HepG2 (cell line): ENCODE results near the gene WSB2. TPM values are rescaled to one million over a fixed set of nuclear protein-coding genes. Genes with fewer than 3 reads are reported as not detected.

Source experiments
- ARHGAP35 ChIP-seq: sonication (generic); formaldehyde crosslinking; IDR thresholded peaks from 2 replicates; pipeline ENCODE4 v1.9.0; 2022; ENCODE audit warnings: mild to moderate bottlenecking, inconsistent platforms, moderate library complexity, missing genetic modification reagents, borderline replicate concordance
- ATF1 ChIP-seq: IDR thresholded peaks from 2 replicates; pipeline ENCODE4 v1.6.1; 2016; ENCODE audit warnings: mild to moderate bottlenecking, control low read depth
- CTCF ChIP-seq: sonication (generic); formaldehyde crosslinking; IDR thresholded peaks from 2 replicates; pipeline ENCODE4 v1.5.0; 2020; ENCODE audit warnings: mild to moderate bottlenecking, missing genetic modification reagents, moderate library complexity
- HMG20A ChIP-seq: IDR thresholded peaks from 2 replicates; pipeline ENCODE4 v1.6.1; 2016; ENCODE audit warnings: borderline replicate concordance
- NR2F1 ChIP-seq, 2 experiments: fragments of 450-650 bp in 1 of 2; formaldehyde crosslinking in 1 of 2; IDR thresholded peaks; 2 replicates each; pipeline versions ENCODE4 v1.5.0 to v1.6.1; 2016 to 2020; ENCODE audit warnings: mild to moderate bottlenecking in 1 of 2, missing compliant biosample characterization in 1 of 2, missing genetic modification reagents in 1 of 2, moderate library complexity in 1 of 2
- PHF20 ChIP-seq: sonication (generic); formaldehyde crosslinking; IDR thresholded peaks from 2 replicates; pipeline ENCODE4 v1.5.0; 2020; ENCODE audit warnings: mild to moderate bottlenecking, missing genetic modification reagents
- RBM39 ChIP-seq: fragments of 200-400 bp; formaldehyde crosslinking; IDR thresholded peaks from one replicate; pipeline ENCODE4 v1.6.1; 2018; ENCODE audit warnings: antibody characterized with exemption, mild to moderate bottlenecking, low read depth, low read length; ENCODE audit not compliant: poor library complexity, severe bottlenecking
- RERE ChIP-seq: IDR thresholded peaks from 2 replicates; pipeline ENCODE4 v1.6.1; 2016; ENCODE audit warnings: low read depth, missing genetic modification reagents, missing compliant biosample characterization
- STAG1 ChIP-seq: sonication (generic); formaldehyde crosslinking; IDR thresholded peaks from 2 replicates; pipeline ENCODE4 v1.4.0; 2020; ENCODE audit warnings: missing genetic modification reagents
- ZFP37 ChIP-seq: sonication (generic); formaldehyde crosslinking; IDR thresholded peaks from 2 replicates; pipeline ENCODE4 v1.4.0; 2020; ENCODE audit warnings: missing genetic modification reagents, borderline replicate concordance
- ZFYVE20 ChIP-seq: sonication (generic); formaldehyde crosslinking; IDR thresholded peaks from 2 replicates; pipeline ENCODE4 v1.8.0; 2023; ENCODE audit warnings: low read depth, mild to moderate bottlenecking, moderate library complexity, missing genetic modification reagents, borderline replicate concordance
- ZIK1 ChIP-seq: sonication (generic); formaldehyde crosslinking; IDR thresholded peaks from 2 replicates; pipeline ENCODE4 v1.5.0; 2020; ENCODE audit warnings: mild to moderate bottlenecking, low read depth, missing genetic modification reagents, borderline replicate concordance
- ZNF34 ChIP-seq: sonication (generic); formaldehyde crosslinking; IDR thresholded peaks from 2 replicates; pipeline ENCODE4 v1.4.0; 2020; ENCODE audit warnings: mild to moderate bottlenecking, missing genetic modification reagents, borderline replicate concordance
- ZNF780A ChIP-seq: sonication (generic); formaldehyde crosslinking; IDR thresholded peaks from 2 replicates; pipeline ENCODE4 v1.8.0; 2022; ENCODE audit warnings: mild to moderate bottlenecking, missing genetic modification reagents, moderate library complexity
- ZNF788 ChIP-seq: sonication (generic); formaldehyde crosslinking; IDR thresholded peaks from 2 replicates; pipeline ENCODE4 v1.5.0; 2020; ENCODE audit warnings: mild to moderate bottlenecking, missing genetic modification reagents, borderline replicate concordance
- polyA plus RNA-seq, 8 experiments: library from polyadenylated mRNA; depleted of rRNA in 3 of 8; stranded (reverse) in 7 of 8; unstranded in 1 of 8; fragments of >200 nt; fragmentation: Illumina TruSeq in 4 of 8; extraction: Trizol in 4 of 8; gene quantifications; 2 replicates each; pipeline versions ENCODE4 v1.2.1 to v1.2.3, GENCODE V29; 2011 to 2016; ENCODE audit warnings: low read depth in 4 of 8, missing spikeins in 1 of 8, mixed read lengths in 1 of 8; ENCODE audit not compliant: insufficient read depth in 1 of 8
- total RNA-seq, 5 experiments: library from RNA; depleted of rRNA; stranded (reverse); fragments of >200 nt; fragmentation: Illumina TruSeq; extraction: Trizol; gene quantifications; 2 replicates each; pipeline ENCODE4 v1.2.3, GENCODE V29; 2016; ENCODE audit warnings: low read depth in 1 of 5
- TF ChIP-seq, protein P1 (sequence below): sonication (generic); formaldehyde crosslinking; IDR thresholded peaks from 2 replicates; pipeline ENCODE4 v1.4.0; 2020; ENCODE audit warnings: missing genetic modification reagents
- TF ChIP-seq, protein P2 (sequence below): sonication (generic); formaldehyde crosslinking; IDR thresholded peaks from 2 replicates; pipeline ENCODE4 v1.4.0; 2020; ENCODE audit warnings: missing genetic modification reagents

WSB2 gene
- total and polyA plus RNA-seq, 2 of the 13 experiments (the other 11 are each of a cell fraction or from before 2014, with no cell fraction given), result 31.0 to 82.8 TPM

GRCh38 chr12:118063576-118064391, 2.8 kb upstream of the WSB2 start (continued):
- TF ChIP-seq RERE (CRISPR knock-in tag) (no peak), ZNF780A (no peak), RBM39 (no peak), ZIK1 (no peak), ARHGAP35 (CRISPR knock-in tag) (no peak), HMG20A (CRISPR knock-in tag) (no peak), PHF20 (no peak), ATF1 (CRISPR knock-in tag) (no peak; the same call in 1 of the 2 replicates), NR2F1 (CRISPR knock-in tag; IDR thresholded peaks at IDR 0.05) (no peak), ZFYVE20 (no peak), ZFP37 (CRISPR knock-in tag) (no peak), ZNF788 (CRISPR knock-in tag) (no peak), STAG1 (no peak), ZNF34 (CRISPR knock-in tag) (no peak), CTCF (no peak)
- TF ChIP-seq, protein P1, sequence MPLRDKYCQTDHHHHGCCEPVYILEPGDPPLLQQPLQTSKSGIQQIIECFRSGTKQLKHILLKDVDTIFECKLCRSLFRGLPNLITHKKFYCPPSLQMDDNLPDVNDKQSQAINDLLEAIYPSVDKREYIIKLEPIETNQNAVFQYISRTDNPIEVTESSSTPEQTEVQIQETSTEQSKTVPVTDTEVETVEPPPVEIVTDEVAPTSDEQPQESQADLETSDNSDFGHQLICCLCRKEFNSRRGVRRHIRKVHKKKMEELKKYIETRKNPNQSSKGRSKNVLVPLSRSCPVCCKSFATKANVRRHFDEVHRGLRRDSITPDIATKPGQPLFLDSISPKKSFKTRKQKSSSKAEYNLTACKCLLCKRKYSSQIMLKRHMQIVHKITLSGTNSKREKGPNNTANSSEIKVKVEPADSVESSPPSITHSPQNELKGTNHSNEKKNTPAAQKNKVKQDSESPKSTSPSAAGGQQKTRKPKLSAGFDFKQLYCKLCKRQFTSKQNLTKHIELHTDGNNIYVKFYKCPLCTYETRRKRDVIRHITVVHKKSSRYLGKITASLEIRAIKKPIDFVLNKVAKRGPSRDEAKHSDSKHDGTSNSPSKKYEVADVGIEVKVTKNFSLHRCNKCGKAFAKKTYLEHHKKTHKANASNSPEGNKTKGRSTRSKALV (CRISPR knock-in tag), result no peak
- TF ChIP-seq, protein P2, sequence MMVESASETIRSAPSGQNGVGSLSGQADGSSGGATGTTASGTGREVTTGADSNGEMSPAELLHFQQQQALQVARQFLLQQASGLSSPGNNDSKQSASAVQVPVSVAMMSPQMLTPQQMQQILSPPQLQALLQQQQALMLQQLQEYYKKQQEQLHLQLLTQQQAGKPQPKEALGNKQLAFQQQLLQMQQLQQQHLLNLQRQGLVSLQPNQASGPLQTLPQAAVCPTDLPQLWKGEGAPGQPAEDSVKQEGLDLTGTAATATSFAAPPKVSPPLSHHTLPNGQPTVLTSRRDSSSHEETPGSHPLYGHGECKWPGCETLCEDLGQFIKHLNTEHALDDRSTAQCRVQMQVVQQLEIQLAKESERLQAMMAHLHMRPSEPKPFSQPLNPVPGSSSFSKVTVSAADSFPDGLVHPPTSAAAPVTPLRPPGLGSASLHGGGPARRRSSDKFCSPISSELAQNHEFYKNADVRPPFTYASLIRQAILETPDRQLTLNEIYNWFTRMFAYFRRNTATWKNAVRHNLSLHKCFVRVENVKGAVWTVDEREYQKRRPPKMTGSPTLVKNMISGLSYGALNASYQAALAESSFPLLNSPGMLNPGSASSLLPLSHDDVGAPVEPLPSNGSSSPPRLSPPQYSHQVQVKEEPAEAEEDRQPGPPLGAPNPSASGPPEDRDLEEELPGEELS (CRISPR knock-in tag), result peak; percentile 48; the same call in 1 of the 2 replicates
